GM19239 (cell line): ENCODE data around the gene SLC7A5.

Experiments
- DNase-seq: peaks from one replicate; pipeline ENCODE4 v3.0.0; 2011; ENCODE audit warnings: low spot score; ENCODE audit not compliant: insufficient read length
- FAIRE-seq: peaks from 2 replicates; lab custom pipeline; 2011; peaks lifted over from hg19 to GRCh38; lab: Jason Lieb, UNC

Gene SLC7A5

DNA sequence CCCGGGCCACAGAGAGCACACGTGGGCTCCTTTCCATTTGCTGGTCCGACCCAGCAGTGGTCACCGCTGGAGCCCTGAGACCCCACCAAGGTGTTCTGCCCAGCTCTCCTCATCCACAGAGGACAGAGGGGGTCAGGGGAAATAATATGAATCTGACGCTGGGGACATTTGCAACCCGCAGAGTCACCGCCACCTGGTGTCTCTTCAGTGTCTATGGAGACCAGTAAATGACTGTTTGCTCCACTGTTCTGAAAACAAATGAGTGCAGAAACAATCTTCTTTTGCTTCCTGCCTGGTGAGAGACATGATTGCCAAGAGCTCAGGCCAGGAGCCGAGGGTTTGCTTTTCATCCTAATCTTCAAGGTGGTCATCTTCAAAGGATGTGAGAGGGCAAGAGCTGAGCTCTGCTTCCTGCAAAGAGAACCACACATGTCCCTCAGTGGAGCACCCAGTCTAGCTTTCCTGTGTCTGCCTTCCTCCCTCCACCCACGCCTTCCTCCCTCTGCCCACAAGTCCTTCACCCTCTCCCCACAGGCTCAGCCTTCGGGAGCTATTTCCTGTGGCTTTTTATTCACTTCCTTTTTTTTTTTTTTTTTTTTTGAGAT, 88.8 kb downstream of the SLC7A5 start:
- FAIRE-seq (peak; percentile 78), DNase-seq (peak; percentile 33)
